GM18909 (cell line): ENCODE results near the gene RBM14.
"Not testable (repeated sequence)": the region's sequence is repeated elsewhere in the genome, so short reads cannot be mapped to it uniquely, and the experiment has no call there.

Experiments
- ATAC-seq: cut with Tn5 transposase; IDR thresholded peaks from one replicate; pipeline ENCODE4 v1.9.1; 2021; ENCODE audit warnings: mild to moderate bottlenecking; ENCODE audit not compliant: unreplicated experiment, poor library complexity

The RBM14 gene

DNA sequence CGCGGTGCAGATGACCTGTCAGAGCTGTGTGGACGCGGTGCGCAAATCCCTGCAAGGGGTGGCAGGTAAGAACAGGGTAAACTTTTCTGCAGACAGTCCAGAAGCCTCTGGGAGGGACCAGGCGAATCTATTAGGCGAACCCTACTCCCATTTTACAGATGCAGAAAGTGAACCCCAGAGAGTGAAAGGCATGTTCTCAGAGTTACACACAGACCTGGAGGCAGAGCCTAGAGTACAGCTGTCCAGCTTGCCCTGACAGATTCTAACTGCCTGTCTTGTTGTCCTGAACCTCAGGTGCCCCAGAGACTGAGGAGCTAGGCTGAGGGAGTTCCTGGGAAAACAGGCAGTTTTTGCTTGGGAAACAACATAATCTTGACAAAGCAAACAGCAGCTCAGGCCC lies 22.8 kb upstream of the RBM14 start:
- ATAC-seq: no peak

DNA sequence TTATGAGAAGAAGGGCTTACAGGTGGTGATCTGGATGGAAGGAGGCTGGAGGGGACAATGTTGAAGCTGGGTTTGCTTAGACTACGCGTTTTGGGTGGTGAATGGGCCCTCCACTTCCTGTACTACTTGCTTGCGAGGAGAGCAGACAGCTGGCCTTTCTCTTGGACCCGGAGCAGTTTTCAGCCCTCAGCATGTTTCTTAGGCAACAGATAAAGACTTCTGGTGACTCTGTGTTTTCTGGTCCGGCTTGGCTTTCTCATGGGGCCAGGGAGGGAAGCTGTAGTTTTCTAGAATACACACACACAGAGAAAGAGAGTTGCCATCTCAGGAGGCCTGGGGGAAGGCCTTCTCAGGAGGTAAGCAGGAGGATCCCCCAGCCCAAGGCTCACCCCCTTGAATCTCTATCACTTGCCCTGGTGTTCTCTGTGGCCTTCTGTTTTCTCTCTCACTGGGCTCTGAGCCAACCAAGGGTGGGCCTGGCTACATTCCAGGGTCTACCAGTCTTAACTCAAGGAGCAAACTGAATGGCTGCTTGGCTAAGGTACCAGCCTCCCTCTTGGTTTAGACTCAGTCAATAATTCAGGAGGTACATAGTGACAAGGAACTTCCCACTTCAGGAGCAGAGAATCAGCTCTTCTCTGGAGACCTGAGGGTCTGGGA lies 21.1 kb upstream of the RBM14 start:
- no peak for ATAC-seq

DNA sequence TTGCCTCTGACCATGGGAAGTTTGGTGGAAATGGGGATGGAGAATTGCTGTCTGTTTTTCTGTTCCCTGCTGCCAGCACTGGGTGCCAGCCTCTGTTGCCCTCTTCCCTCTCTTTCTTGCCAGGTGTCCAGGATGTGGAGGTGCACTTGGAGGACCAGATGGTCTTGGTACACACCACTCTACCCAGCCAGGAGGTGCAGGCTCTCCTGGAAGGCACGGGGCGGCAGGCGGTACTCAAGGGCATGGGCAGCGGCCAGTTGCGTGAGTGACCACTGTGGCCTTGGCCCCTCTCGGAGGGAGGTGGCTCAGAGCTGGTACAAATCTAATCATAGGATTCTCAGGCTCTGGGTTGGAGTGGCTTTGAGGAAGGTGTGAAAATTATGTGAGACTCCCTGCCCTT lies 17.4 kb upstream of the RBM14 start:
- no peak for ATAC-seq

DNA sequence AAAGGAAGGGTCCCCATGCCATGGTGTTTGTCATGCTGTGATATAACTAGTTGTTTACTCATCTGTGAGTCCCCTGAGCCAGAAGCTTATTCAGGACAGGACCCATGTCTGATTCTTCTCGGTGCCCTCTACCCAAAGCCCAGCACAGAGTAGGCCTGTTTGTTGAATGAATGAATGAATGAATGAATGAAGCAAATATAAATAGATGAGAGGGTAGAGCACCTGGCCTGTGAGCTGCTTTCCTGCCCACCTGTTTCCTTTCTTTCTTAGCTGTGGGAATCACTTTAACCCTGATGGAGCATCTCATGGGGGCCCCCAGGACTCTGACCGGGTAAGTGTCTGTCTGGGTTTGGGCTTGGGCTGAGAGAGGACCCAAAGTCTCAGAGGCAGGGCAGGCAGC lies 16.2 kb upstream of the RBM14 start:
- no peak for ATAC-seq

DNA sequence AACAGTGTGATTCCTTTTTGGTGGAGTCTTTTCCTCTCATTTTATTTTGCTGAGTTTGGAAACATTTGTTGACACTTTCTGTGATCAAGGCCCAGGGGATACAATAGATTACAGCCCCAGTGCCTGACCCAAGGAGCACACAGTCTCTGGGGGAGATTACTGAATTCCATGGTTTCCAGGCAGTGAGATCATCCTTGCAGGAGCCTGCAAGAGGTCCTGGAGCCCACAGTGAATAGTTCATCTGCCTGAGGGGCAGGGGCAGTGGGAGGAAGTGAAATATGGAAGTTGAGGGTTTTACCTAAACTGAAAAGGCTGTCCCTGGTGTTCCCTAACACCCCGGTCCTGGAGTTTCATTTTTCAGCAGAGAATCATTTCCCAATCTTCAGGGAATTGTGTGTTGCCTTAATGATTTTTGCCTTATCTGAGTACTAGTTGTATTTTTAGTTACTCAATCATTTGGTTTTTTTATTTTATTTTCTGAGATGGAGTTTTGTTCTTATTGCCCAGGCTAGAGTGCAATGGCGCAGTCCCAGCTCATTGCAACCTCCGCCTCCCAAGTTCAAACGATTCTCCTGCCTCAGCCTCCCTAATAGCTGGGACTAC lies 15.7 kb upstream of the RBM14 start:
- no peak for ATAC-seq

DNA sequence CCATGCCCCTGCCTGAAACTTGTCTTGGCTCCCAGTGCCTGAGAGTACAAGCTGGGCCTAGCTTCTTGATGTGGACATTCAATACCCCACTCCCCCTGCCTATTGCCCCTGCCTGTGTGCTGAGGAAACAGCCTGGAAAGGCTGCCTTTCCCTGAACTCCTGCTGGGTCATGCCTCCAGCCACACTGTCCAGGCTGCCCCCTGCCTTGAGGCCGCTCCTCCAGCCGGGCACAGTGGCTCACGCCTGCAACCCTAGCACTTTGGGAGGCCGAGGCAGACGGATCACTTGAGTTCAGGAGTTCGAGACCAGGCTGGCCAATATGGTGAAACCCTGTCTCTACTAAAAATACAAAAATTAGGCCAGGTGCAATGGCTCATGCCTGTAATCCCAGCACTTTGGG lies 13.4 kb upstream of the RBM14 start:
- no peak for ATAC-seq

DNA sequence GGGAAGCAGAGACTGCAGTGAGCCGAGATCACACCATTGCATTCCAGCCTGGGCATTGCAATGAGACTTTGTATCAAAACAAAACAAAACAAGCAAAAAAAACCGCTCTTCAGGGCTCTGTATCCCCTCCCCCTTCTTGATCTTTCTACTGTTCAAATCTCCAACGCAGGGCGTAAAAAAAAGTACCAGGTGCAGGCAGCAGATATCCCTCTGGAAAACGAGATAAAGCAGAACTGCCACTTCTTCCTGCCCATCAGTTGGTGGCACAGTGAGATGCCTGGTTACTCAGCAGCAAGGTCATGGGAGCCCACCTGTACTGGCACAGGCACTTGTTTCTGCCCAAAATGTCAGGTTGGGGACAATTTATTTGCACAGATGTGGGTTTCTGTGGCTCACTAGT lies 12.3 kb upstream of the RBM14 start:
- no peak for ATAC-seq

DNA sequence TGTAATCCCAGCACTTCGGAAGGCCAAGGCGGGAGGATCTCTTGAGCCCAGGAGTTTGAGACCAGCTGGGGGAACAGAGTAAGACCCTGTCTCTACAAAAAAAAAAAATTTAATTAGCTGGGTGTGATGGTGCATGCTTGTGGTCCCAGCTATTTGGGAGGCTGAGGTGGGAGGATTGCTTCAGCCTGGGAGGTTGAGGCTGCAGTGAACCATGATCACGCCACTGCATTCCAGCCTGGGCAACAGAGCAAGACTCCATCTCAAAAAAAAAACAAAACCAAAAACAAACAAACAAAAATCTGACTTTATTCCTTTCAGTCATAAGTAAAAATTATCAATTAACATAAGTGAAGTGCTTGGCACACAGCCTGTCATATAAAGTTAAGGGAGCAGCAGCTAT lies 9.8 kb upstream of the RBM14 start:
- ATAC-seq: not testable (repeated sequence)

DNA sequence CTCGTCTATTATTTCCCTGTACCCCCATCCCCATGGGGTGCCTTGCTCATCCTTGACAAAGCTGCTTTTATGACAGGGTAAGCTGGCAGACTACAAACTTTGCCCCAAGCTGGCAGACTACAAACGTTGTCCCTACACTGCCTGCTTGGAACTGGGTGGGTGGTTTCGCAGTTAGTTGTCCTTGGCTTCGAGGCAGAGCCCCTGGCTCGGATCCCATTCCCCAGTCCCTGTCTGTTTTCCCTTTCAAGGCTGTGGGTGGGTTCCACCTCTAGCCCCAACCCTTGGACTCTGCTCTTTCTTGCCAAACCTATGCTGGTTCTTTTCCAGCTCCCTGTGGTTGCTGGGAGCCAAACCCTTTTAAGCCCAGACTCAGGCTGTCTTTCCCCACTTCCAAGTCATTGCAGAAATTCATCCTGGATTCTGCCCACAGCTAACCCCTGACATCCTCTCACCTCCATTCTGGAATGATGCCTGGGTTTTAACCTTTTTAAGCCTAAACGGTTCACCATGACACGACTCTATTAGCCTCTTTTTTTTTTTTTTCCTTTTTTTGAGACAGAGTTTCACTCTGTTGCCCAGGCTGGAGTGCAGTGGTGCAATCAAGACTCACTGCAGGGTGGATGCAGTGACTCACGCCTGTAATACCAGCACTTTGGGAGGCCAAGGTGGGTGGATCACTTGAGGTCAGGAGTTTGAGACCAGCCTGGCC lies 9.2 kb upstream of the RBM14 start:
- no peak for ATAC-seq

DNA sequence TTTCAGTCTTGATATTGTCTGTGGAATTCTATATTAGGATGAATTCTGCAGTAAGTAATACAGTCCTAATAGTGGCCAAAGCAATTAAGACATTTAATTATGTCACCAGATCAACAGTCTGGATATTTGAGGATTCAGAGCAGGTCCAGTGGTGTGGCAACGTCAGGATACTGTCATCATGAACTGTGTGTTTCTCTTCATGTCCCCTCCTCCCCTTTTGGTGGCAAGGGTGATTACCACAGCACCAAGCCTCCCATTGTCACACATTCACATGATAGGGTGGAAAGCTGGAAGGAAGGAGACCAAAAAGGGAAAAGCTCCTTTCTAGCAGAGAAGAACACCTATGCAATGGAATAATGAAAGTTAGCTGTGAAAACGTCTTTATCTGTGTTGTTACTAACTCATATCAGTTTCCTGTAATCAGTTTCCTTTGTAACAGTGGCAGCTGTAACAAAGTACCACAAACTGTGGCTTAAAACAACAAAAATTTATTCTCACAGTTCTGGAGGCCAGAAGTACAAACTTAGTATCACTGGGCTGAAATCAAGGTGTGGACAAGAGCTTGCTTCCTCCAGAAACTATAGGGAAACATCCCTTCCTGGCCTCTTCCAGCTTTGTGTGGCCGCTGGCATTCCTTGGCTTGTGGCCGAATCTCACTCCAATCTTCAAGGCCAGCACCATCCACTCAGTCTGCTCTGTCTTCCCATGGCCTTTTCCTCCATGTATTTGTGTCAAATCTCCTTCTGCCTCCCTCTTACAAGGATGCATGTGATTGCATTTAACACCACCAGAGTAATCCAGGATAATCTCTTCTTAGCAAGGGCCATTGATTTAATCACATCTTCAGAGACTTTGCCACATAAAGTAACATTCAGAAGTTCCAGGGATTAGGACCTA lies 6.5 kb upstream of the RBM14 start:
- ATAC-seq: no peak

DNA sequence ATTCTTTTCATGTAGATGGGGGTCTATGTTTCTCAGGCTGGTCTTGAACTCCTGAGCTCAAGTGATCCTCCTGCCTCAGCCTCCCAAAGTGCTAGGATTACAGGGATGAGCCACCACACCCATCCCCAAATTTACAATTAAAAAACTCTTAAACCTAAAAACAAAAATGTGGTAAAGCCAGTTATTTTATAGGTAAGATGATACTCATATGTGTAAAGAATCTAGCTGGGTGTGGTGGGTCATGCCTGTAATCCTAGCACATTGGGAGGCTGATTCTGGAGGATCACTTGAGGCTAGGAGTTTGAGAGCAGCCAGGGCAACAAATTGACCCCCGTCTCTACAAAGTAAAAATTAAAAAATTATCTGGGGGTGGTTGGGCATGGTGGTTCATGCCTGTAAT lies 4.0 kb upstream of the RBM14 start:
- no peak for ATAC-seq

DNA sequence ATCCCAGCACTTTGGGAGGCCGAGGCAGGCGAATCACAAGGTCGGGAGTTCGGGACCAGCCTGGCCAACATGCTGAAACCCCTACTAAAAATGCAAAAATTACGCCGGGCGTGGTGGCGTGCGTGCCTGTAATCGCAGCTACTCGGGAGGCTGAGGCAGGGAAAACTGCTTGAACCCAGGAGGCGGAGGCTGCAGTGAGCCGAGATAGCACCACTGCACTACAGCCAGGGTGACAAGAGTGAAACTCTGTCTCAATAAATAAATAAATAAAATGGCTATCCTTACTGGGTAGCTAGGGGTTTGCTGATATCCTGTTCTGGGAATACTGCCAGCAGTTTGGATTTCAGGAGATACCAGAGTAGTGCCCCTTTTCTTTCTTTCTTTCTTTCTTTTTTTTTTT lies 2.4 kb upstream of the RBM14 start:
- ATAC-seq: no peak

DNA sequence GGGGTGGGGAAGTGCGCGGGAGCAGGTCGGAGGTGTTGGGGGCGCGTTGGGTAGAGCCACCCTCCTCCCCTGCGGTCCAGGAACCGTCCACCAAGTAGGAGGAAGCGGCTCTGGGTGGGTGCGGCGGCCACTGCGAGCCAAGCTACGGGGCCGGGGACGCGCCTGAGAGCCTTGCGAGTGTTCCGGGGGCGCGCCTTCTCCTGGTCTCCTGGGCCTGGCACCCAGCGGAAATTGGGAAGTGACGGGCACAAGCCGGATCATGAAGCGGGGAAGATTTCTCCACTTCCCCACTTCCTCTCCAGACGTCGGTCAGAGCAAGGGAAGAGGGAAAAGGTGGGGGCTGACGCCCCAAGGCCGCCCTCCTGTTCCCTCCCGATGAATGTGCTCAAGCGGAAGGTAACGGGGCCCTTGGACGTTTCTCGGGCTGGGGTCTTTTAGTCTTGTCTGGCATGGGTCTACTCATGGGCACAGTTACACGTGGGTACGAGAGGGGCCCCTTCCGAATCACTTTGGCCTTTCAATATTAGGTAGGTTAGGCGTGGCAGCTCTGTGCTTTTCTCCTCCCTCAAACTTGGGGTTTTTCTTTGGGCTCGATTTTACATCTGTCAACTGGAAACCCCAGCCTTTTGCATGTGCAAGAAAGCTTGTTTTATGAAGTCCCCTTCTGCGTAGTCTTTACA lies 865 bp downstream of the RBM14 start:
- ATAC-seq: no peak

DNA sequence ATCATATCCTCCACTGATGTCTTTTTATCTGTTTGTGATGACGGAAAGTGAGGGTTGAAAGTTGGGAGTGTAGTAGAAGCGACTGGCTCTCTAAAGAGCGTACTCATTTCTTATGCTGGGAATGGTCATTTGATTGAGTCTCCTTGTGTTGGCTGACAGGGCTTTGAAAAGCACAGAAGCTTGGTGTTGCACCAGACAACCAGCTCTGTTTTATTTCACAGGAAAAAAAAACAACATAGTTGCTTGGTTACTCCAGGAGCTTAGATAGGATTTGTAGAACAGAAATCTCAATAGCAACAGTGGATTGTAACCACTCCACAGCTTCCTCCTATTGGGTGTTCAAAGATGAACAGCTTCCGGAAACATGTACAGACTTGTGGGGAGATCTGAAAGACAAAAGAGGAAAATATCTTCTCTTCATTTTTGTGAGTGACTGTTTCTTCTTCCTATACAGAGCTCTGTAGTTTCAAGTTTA lies 2.7 kb downstream of the RBM14 start:
- ATAC-seq: no peak

DNA sequence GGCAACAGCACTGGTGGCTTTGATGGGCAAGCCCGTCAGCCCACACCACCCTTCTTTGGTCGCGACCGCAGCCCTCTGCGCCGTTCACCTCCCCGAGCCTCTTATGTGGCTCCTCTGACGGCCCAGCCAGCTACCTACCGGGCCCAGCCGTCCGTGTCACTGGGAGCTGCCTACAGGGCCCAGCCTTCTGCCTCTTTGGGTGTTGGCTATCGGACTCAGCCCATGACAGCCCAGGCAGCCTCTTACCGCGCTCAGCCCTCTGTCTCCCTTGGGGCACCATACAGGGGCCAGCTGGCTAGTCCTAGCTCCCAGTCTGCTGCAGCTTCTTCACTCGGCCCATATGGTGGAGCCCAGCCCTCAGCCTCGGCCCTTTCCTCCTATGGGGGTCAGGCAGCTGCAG lies 8.0 kb downstream of the RBM14 start:
- no peak for ATAC-seq

DNA sequence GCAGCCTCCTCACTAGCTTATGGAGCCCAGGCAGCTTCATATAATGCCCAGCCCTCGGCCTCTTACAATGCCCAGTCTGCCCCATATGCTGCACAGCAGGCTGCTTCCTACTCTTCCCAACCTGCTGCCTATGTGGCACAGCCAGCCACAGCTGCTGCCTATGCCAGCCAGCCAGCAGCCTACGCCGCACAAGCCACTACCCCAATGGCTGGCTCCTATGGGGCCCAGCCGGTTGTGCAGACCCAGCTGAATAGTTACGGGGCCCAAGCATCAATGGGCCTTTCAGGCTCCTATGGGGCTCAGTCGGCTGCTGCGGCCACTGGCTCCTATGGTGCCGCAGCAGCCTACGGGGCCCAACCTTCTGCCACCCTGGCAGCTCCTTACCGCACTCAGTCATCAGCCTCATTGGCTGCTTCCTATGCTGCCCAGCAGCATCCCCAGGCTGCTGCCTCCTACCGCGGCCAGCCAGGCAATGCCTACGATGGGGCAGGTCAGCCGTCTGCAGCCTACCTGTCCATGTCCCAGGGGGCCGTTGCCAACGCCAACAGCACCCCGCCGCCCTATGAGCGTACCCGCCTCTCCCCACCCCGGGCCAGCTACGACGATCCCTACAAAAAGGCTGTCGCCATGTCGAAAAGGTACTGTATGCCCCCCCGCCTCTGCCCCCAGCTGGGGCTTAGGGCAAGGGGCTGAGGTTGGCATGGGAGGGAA lies 8.8 kb downstream of the RBM14 start:
- ATAC-seq: no peak

DNA sequence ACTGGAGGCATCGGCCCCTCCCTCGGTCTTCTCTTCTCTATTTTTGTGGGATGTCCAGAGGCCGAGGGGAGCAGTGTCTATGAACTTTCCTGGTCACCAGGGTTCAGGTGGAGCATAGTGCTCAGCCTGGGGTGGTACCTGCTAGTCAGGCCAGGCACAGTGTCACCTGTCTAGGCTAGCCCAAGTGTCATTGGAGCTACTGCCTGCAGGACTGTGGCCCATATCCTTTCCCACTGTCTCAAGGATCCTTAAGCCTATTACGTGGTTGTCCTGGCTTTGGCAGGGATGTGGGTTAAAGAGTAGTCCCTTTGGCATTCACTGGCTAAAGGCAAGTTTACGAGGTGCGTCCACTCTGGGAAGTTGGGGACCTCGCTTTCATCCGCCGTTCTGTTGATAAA lies 9.3 kb downstream of the RBM14 start:
- no peak for ATAC-seq

DNA sequence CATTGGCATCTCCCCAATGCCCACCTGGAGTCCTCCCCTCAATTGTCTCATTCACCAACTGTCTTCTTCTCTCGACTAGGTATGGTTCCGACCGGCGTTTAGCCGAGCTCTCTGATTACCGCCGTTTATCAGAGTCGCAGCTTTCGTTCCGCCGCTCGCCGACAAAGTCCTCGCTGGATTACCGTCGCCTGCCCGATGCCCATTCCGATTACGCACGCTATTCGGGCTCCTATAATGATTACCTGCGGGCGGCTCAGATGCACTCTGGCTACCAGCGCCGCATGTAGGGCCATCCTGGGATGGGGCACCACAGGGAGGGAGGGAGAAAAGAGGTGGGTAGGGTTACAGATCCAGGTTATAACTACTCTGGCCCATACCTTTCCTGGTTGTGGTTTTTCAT lies 10.0 kb downstream of the RBM14 start:
- ATAC-seq: no peak

DNA sequence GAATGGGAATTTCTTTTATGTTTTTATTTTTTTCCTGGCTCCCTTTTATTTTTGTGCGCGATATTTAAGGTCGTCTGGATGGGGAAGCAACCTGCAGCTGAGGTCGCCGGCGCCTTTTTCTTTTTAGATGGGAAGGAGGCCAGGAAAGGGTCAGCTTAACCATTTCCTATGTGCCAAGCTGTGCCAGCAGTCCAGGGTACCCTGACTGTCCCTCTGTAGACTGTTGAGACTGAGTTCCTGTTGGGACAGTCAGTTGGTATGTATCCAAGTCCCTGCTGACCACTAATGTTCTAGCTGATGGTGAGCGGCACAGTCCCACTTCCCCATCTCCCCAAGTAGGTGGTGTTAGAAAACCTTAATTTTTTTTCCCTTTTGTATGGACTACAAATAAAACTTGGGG lies 10.5 kb downstream of the RBM14 start:
- no peak for ATAC-seq
